Fibroblast of pulmonary artery (primary cell): ENCODE data around the gene CDH23.

Experiments
- DNase-seq: peaks from one replicate; pipeline ENCODE4 v3.0.0-alpha.2; 2010; ENCODE audit warnings: low read depth
- H3K4me3 ChIP-seq: replicated peaks from 2 replicates; pipeline ENCODE4 v1.5.1; 2011; ENCODE audit warnings: low read depth, mild to moderate bottlenecking, control low read depth, low read length, moderate library complexity
- TF ChIP-seq, protein P1 (sequence below): IDR thresholded peaks from 2 replicates; pipeline ENCODE4 v1.5.1; 2011; ENCODE audit warnings: mild to moderate bottlenecking, control low read depth, low read length, inconsistent platforms; ENCODE audit errors: missing control alignments

CDH23 gene

GRCh38 chr10:71666639-71667386, 270.1 kb downstream of the CDH23 start:
- no peak overlapping the region for H3K4me3 ChIP-seq
- no peak for DNase-seq
- TF ChIP-seq, protein P1, sequence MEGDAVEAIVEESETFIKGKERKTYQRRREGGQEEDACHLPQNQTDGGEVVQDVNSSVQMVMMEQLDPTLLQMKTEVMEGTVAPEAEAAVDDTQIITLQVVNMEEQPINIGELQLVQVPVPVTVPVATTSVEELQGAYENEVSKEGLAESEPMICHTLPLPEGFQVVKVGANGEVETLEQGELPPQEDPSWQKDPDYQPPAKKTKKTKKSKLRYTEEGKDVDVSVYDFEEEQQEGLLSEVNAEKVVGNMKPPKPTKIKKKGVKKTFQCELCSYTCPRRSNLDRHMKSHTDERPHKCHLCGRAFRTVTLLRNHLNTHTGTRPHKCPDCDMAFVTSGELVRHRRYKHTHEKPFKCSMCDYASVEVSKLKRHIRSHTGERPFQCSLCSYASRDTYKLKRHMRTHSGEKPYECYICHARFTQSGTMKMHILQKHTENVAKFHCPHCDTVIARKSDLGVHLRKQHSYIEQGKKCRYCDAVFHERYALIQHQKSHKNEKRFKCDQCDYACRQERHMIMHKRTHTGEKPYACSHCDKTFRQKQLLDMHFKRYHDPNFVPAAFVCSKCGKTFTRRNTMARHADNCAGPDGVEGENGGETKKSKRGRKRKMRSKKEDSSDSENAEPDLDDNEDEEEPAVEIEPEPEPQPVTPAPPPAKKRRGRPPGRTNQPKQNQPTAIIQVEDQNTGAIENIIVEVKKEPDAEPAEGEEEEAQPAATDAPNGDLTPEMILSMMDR: no peak

- H3K4me3 ChIP-seq: no peak overlapping the region
- no peak for DNase-seq
- TF ChIP-seq, protein P1: no peak
Observed at GRCh38 chr10:71667387-71667752, 270.6 kb downstream of the CDH23 start.

GRCh38 chr10:71671994-71672946, 275.6 kb downstream of the CDH23 start:
- H3K4me3 ChIP-seq: no peak overlapping the region
- DNase-seq: no peak
- TF ChIP-seq, protein P1: no peak

DNA sequence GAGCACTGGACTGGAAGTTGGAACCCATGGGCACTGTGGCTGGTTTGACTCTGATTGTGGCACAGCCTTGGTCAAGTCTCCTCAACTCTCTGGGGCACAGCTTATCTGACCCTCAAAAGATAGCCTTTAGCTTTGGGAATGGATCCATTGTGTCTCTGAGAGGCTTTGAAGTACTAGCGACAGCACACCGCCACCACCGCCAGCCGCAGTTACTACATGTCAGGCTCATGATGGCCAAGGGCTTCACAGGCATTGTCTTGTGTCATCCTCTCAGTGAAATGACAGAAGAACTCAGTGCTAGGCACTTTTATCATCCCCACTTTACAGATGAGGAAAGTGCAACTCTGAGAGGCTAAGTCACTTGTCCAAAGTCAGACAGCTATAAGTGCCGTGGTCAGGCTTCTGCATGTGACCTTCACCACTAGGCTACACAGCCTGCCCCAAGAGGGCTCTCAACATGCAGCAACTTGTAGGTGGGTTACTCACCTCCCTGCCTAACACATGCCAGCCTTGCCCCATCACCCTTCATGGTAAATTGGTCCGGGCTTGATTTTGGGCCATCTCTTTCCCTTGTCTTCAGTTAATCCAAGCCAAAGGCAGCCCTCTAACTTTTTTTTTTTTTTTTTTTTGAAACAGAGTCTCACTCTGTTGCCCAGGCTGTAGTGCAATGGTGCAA, 278.7 kb downstream of the CDH23 start:
- H3K4me3 ChIP-seq: no peak overlapping the region
- DNase-seq: no peak
- TF ChIP-seq, protein P1: no peak

GRCh38 chr10:71677261-71677660, 280.5 kb downstream of the CDH23 start:
- TF ChIP-seq, protein P1: no peak
- no peak overlapping the region for H3K4me3 ChIP-seq

GRCh38 chr10:71678057-71678805, 281.5 kb downstream of the CDH23 start:
- no peak overlapping the region for H3K4me3 ChIP-seq
- DNase-seq: no peak
- TF ChIP-seq, protein P1: no peak

More at GRCh38 chr10:71677261-71677660, 280.5 kb downstream of the CDH23 start:
- DNase-seq: no peak
